Ishikawa (cell line): ENCODE results near the gene MSANTD1.

ENCODE experiments used
- EP300 ChIP-seq: IDR thresholded peaks from 2 replicates; pipeline ENCODE4 v1.6.1; 2012; ENCODE audit warnings: borderline replicate concordance
- NFIC ChIP-seq: IDR thresholded peaks from 2 replicates; pipeline ENCODE4 v1.6.1; 2012

GRCh38 chr4:3295837-3296624 lies 47.1 kb downstream of the MSANTD1 start:
- TF ChIP-seq EP300, result no peak
- TF ChIP-seq NFIC, result no peak
